Right renal pelvis (tissue), 4 donors: ENCODE measurements around the gene CDY1. TPM values are rescaled to one million over a fixed set of nuclear protein-coding genes. Genes with fewer than 3 reads are reported as not detected.
"Not testable (repeated sequence)": the region's sequence is repeated elsewhere in the genome, so short reads cannot be mapped to it uniquely, and the experiment has no call there.

ENCODE experiments used
- DNase-seq, 4 donors: peaks; one replicate each; pipeline ENCODE4 v3.0.0-alpha.2; 2013; ENCODE audit warnings: low read depth in 4 of 4, low spot score in 3 of 4, missing footprints in 1 of 4
- polyA plus RNA-seq, 4 donors: library from polyadenylated mRNA; unstranded; fragments of 120-200 nt; gene quantifications; one replicate each; pipeline ENCODE4 v1.2.1, GENCODE V29; 2013; ENCODE audit not compliant: insufficient read length in 4 of 4

The CDY1 gene
- not detected for polyA plus RNA-seq

GRCh38 chrY:25621817-25622216, at the start of gene CDY1:
Gene CDY1 (plus strand): TSS chrY:25622117. CDS start chrY:25622443, 326 bp downstream.
- DNase-seq = not testable (repeated sequence)

GRCh38 chrY:25593336-25593735, 28.6 kb upstream of the CDY1 start:
- not testable (repeated sequence) for DNase-seq

- not testable (repeated sequence) for DNase-seq
Measured at GRCh38 chrY:25620209-25620608, 1.7 kb upstream of the CDY1 start.

GRCh38 chrY:25626524-25626923, 4.6 kb downstream of the CDY1 start:
- not testable (repeated sequence) for DNase-seq

GRCh38 chrY:25630383-25631112, 8.6 kb downstream of the CDY1 start:
- DNase-seq = not testable (repeated sequence)

- not testable (repeated sequence) for DNase-seq
Measured at GRCh38 chrY:25639852-25640251, 17.9 kb downstream of the CDY1 start.

- not testable (repeated sequence) for DNase-seq
Measured at GRCh38 chrY:25643024-25643915, 21.4 kb downstream of the CDY1 start.
